ENCODE measurements around the gene SUGCT. TPM values are rescaled to one million over a fixed set of nuclear protein-coding genes. Genes with fewer than 3 reads are reported as not detected.

Gene SUGCT
- total and polyA plus RNA-seq, 2 of the 8 experiments (the other 6 are each of a cell fraction or from before 2014, with no cell fraction given) = 2.8 to 5.4 TPM

- TF ChIP-seq GABPA (IDR thresholded peaks at IDR 0.05; ENCODE audit: borderline replicate concordance, insufficient read depth, low read length) (no peak), SIN3A (conservative IDR thresholded peaks at IDR 0.05 in 1 of 2, IDR thresholded peaks at IDR 0.05 in 1 of 2; ENCODE audit: low read depth in 1 of 2, low read length in 2 of 2) (no peak), EP300 (IDR thresholded peaks at IDR 0.05; ENCODE audit: borderline replicate concordance in 1 of 2, low read depth in 2 of 2, low read length in 2 of 2) (no peak), TCF12 (IDR thresholded peaks at IDR 0.05; ENCODE audit: low read depth, low read length) (no peak), ATF3 (IDR thresholded peaks at IDR 0.05; ENCODE audit: insufficient read depth, low read depth, low read length) (no peak), HDAC2 (IDR thresholded peaks at IDR 0.05; ENCODE audit: borderline replicate concordance in 1 of 2, low read depth in 2 of 2, low read length in 2 of 2) (no peak)
Measured at GRCh38 chr7:40095230-40095629, 39.6 kb upstream of the SUGCT start (continued).
